ENCODE measurements around the gene TMEM50B.
"Not testable (repeated sequence)": the region's sequence is repeated elsewhere in the genome, so short reads cannot be mapped to it uniquely, and the experiment has no call there.

Gene TMEM50B

GRCh38 chr21:33477066-33477465 is 2.7 kb downstream of the TMEM50B start:
- FAIRE-seq = no peak

- no peak for FAIRE-seq
These were observed 6.4 kb downstream of the TMEM50B start for GRCh38 chr21:33473344-33473743.

GRCh38 chr21:33470701-33471100 is 9.1 kb downstream of the TMEM50B start:
- no peak for FAIRE-seq

- FAIRE-seq = not testable (repeated sequence)
These were observed 10.6 kb downstream of the TMEM50B start for GRCh38 chr21:33469183-33469582.

- peak; percentile 81 for FAIRE-seq
These were observed 18.1 kb downstream of the TMEM50B start for GRCh38 chr21:33461538-33462250.

- no peak for FAIRE-seq
These were observed 20.9 kb downstream of the TMEM50B start for GRCh38 chr21:33458861-33459260.

GRCh38 chr21:33455686-33456446 is 23.9 kb downstream of the TMEM50B start:
- no peak for FAIRE-seq

GRCh38 chr21:33452362-33452761 is 27.4 kb downstream of the TMEM50B start:
- FAIRE-seq = no peak

GRCh38 chr21:33451634-33452071 is 28.1 kb downstream of the TMEM50B start:
- FAIRE-seq = no peak

GRCh38 chr21:33449616-33450015 is 30.2 kb downstream of the TMEM50B start:
- no peak for FAIRE-seq

GRCh38 chr21:33446620-33447019 is 33.2 kb downstream of the TMEM50B start:
- FAIRE-seq = not testable (repeated sequence)

- no peak for FAIRE-seq
These were observed 35.3 kb downstream of the TMEM50B start for GRCh38 chr21:33444499-33444898.

- FAIRE-seq = no peak
These were observed 36.6 kb downstream of the TMEM50B start for GRCh38 chr21:33443194-33443593.

- no peak for FAIRE-seq
These were observed 38.0 kb downstream of the TMEM50B start for GRCh38 chr21:33441489-33442477.

- no peak for FAIRE-seq
These were observed 42.6 kb downstream of the TMEM50B start for GRCh38 chr21:33437140-33437539.

GRCh38 chr21:33434770-33435360 is 44.9 kb downstream of the TMEM50B start:
- FAIRE-seq = no peak

GRCh38 chr21:33433425-33434114 is 46.2 kb downstream of the TMEM50B start:
- no peak for FAIRE-seq

GRCh38 chr21:33433001-33433400 is 46.8 kb downstream of the TMEM50B start:
- FAIRE-seq = no peak

- no peak for FAIRE-seq
These were observed 47.3 kb downstream of the TMEM50B start for GRCh38 chr21:33432496-33432895.

- no peak for FAIRE-seq
These were observed 48.9 kb downstream of the TMEM50B start for GRCh38 chr21:33430858-33431257.

- no peak for FAIRE-seq
These were observed 51.1 kb downstream of the TMEM50B start for GRCh38 chr21:33428669-33429068.

GRCh38 chr21:33427051-33427450 is 52.7 kb downstream of the TMEM50B start:
- no peak for FAIRE-seq

Measured in islet of Langerhans (tissue), 1 donor.